BLaER1 (cell line): ENCODE data around the gene ZNF600.
"Not testable (repeated sequence)": the region's sequence is repeated elsewhere in the genome, so short reads cannot be mapped to it uniquely, and the experiment has no call there.

Source experiments
- H3K27ac ChIP-seq: shearing (Covaris generic); formaldehyde crosslinking; 2 replicates; pipeline ENCODE4 v1.8.1; 2022
- H3K27me3 ChIP-seq: shearing (Covaris generic); formaldehyde crosslinking; 2 replicates; pipeline ENCODE4 v1.8.1; 2022
- H3K36me3 ChIP-seq: shearing (Covaris generic); formaldehyde crosslinking; 2 replicates; pipeline ENCODE4 v1.8.1; 2022
- H3K4me1 ChIP-seq: shearing (Covaris generic); formaldehyde crosslinking; 2 replicates; pipeline ENCODE4 v1.8.1; 2022
- H3K4me2 ChIP-seq: shearing (Covaris generic); formaldehyde crosslinking; 2 replicates; pipeline ENCODE4 v1.8.1; 2022
- H3K4me3 ChIP-seq: shearing (Covaris generic); formaldehyde crosslinking; 2 replicates; pipeline ENCODE4 v1.8.1; 2022
- H3K9ac ChIP-seq: shearing (Covaris generic); formaldehyde crosslinking; 2 replicates; pipeline ENCODE4 v1.8.1; 2022
- H3K9me3 ChIP-seq: shearing (Covaris generic); formaldehyde crosslinking; 2 replicates; pipeline ENCODE4 v1.8.1; 2022
- H4K20me1 ChIP-seq: shearing (Covaris generic); formaldehyde crosslinking; 2 replicates; pipeline ENCODE4 v1.8.1; 2022
- Cebpa-rat ChIP-seq: shearing (Covaris generic); IDR thresholded peaks from 2 replicates; pipeline ENCODE4 v1.8.1; 2022

The ZNF600 gene

DNA sequence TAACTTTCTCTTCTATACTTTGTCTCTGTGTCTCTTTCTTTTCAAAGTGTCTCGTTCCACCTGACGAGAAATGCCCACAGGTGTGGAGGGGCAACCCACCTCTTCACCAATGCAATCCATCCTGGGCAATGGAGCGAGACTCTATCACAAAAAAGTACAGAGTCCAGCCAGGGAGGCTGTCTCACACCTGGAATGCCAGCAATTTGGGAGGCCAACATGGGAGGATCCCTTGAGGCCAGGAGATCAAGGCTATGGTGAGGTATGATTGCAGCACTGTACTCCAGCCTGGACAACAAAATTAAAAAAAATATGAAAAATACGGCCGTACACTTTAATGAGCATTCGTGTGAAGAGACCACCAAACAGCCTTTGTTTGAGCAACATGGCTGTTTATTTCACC lies 2.8 kb upstream of the ZNF600 start:
- H3K9me3 ChIP-seq = no peaks in the 10 kb centered on the region
- no peak overlapping the region for H3K27ac ChIP-seq
- H3K9ac ChIP-seq = no peak overlapping the region
- no peak for TF ChIP-seq Cebpa-rat
- peaks cover 25% of the 10 kb centered on the region for H3K4me1 ChIP-seq
- no peaks in the 10 kb centered on the region for H3K27me3 ChIP-seq
- H4K20me1 ChIP-seq = no peaks in the 10 kb centered on the region
- no peaks in the 10 kb centered on the region for H3K36me3 ChIP-seq
- no peak overlapping the region for H3K4me2 ChIP-seq
- H3K4me3 ChIP-seq = no peak overlapping the region

DNA sequence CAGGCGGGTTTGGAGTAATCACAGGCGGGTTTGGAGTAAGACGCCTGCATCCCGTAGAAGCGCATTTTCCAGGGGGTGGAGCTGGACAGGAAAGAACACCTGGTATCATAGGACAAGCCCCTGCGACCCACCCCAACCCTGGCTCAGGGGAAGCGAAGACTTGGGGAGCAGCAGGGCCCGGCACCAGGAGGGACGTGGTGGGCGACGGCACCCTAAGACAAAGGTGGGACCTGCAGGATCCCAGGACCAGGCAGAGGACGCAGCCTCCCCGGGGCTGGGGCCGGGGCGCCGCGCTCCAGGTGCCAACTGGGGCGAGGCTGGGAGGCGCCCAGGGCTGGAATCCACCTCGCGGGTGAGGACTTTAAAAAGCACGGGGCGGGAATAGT lies 520 bp downstream of the ZNF600 start:
- no peak for TF ChIP-seq Cebpa-rat
- H3K36me3 ChIP-seq = peaks cover 17% of the 10 kb centered on the region
- H3K4me1 ChIP-seq = peaks cover 25% of the 10 kb centered on the region
- H3K4me2 ChIP-seq = peak overlapping the region; percentile 98
- H3K27me3 ChIP-seq = no peaks in the 10 kb centered on the region
- peak overlapping the region; percentile 74 for H3K27ac ChIP-seq
- H3K4me3 ChIP-seq = peak overlapping the region; percentile 85
- H3K9ac ChIP-seq = peak overlapping the region; percentile 88
- H4K20me1 ChIP-seq = no peaks in the 10 kb centered on the region
- H3K9me3 ChIP-seq = no peaks in the 10 kb centered on the region

DNA sequence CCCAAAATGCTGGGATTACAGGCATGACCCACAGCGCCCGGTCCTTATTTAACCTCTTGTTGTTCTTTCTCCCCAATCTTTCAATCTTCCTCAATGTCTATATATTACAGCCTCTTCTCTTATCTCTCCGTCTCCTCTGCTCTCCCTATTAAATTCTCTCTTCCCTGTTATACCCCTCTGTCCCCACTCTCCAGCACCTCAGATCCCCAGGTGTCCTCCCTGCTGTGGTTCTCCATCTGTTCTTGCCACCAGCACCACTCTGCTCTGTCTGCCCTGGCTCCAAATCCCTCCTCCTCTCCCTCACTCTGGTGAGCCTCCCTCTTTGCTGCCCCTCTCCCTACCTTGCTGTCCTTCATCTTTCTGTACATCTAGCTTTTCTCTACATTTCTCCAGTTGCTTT lies 1.1 kb downstream of the ZNF600 start:
- Histone ChIP-seq H3K4me1 (peaks cover 25% of the 10 kb centered on the region), H3K27ac (no peak overlapping the region), H3K4me2 (peak overlapping the region; percentile 98), H3K4me3 (peak overlapping the region; percentile 85), H3K27me3 (no peaks in the 10 kb centered on the region), H3K9ac (peak overlapping the region; percentile 88), H3K9me3 (no peaks in the 10 kb centered on the region), H4K20me1 (no peaks in the 10 kb centered on the region), H3K36me3 (peaks cover 22% of the 10 kb centered on the region)
- no peak for TF ChIP-seq Cebpa-rat

DNA sequence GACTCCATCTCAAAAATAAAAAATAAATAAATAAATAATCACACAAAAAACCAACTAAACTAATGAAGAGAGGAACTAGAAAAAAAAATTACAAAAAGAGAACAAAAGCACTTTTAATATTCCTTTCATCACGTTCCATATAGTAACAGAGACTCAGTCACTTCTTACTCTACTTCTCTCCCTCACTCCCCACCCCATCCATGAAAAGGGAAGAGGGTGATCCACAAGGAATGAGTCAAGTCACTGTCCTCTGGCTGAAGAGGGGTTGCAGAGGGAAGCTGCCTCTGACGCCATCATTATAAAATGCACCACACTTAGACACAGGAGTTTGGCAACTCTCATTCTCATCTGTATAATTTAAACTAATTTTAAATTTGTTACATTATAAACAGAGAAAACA lies 3.7 kb downstream of the ZNF600 start:
- Histone ChIP-seq H3K4me1 (peaks cover 32% of the 10 kb centered on the region), H3K36me3 (peaks cover 42% of the 10 kb centered on the region)
- not testable (repeated sequence) for H4K20me1 ChIP-seq, H3K9me3 ChIP-seq, H3K4me2 ChIP-seq, H3K4me3 ChIP-seq, H3K27me3 ChIP-seq, H3K9ac ChIP-seq, H3K27ac ChIP-seq

DNA sequence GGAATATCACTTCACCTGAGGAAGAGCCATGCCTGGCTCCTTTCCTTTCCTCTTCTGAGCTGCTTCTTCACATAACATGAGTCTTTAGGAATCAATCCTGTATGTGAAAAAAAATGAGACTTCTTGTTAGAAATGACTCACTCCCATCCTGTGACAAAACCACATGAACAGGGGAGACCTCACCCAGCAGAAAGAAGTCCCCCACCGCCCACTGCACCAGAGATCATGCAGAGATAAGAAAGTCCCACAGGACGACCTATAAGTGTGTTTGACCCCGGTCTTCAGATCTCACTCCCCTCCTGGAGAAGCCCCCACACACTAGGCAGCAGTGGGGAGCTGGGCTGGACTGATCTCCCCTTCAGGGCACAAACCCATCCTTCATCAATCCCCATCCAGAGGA lies 7.8 kb downstream of the ZNF600 start:
- TF ChIP-seq Cebpa-rat = no peak
- no peaks in the 10 kb centered on the region for H3K27me3 ChIP-seq
- H3K9ac ChIP-seq = no peak overlapping the region
- no peak overlapping the region for H3K4me3 ChIP-seq
- H4K20me1 ChIP-seq = peaks cover 7% of the 10 kb centered on the region; the same call in 1 of the 2 replicates
- H3K27ac ChIP-seq = no peak overlapping the region
- H3K4me2 ChIP-seq = no peak overlapping the region
- H3K36me3 ChIP-seq = peaks cover 75% of the 10 kb centered on the region
- peaks cover 10% of the 10 kb centered on the region; the same call in 1 of the 2 replicates for H3K4me1 ChIP-seq
- peaks cover 3% of the 10 kb centered on the region; the same call in 1 of the 2 replicates for H3K9me3 ChIP-seq

DNA sequence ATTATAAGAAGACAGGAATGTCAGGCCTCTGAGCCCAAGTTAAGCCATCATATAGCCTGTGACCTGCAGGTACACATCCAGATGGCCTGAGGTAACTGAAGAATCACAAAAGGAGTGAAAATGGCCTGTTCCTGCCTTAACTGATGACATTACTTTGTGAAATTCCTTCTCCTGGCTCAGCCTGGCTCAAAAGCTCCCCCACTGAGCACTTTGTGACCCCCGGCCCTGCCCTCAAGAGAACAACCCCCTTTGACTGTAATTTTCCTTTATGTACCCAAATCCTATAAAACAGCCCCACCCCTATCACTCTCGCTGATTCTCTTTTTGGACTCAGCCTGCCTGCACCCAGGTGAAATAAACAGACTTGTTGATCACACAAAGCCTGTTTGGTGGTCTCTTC lies 30.1 kb downstream of the ZNF600 start:
- H3K4me2 ChIP-seq, H3K36me3 ChIP-seq, H3K27ac ChIP-seq, H3K4me1 ChIP-seq, H4K20me1 ChIP-seq, H3K27me3 ChIP-seq, H3K9ac ChIP-seq, H3K4me3 ChIP-seq, H3K9me3 ChIP-seq: not testable (repeated sequence)

DNA sequence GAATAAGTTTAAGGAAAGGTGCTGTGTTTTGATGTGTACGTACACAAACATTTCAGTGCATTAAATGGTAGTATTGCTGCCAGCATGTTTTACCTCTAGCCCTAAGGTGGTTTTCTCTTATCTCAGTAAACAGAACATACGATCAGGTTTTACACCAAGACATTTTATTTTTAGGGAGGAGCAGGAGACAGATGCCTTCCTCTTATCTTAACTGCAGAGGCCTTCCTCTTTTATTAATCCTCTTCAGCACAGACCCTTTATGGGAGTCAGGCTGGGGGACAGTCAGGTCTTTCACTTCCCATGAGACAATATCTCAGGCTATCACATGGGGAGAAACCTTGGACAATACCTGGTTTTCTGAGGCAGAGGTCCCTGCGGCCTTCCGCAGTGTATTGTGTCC lies 36.8 kb downstream of the ZNF600 start:
- Histone ChIP-seq H3K4me1 (no peaks in the 10 kb centered on the region), H3K27ac (no peak overlapping the region), H3K4me3 (no peak overlapping the region), H3K9me3 (no peaks in the 10 kb centered on the region), H3K27me3 (no peaks in the 10 kb centered on the region), H3K36me3 (no peaks in the 10 kb centered on the region), H4K20me1 (no peaks in the 10 kb centered on the region), H3K4me2 (no peak overlapping the region), H3K9ac (no peak overlapping the region)
- TF ChIP-seq Cebpa-rat = no peak

DNA sequence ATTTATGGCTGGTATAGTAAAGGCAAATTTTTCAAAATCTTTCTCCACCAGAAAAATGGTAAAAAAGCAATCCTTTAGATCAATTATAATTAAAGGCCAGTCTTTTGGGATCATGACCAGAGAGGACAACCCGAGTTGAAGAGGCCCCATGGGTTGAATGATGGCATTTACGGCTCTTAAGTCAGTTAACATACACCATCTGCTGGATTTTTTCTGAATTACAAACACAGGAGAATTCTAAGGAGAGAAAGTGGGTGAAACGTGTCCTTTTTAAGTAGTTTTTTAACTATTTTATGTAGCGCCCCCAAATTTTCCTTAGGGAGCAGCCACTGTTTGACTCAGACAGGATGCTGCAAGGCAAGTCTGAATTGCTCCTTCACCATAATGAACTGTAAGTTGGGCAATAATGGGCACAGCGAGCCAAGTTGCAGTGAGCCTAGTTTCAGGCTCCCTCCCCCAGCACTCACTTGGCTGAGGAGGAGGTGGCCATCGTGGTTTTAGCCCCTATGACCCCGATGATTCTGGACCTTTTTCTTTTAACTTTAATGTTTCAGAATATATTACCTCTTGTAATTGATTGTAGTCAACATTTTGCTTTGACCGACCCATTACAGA lies 38.1 kb downstream of the ZNF600 start:
- TF ChIP-seq Cebpa-rat = no peak
- Histone ChIP-seq H3K36me3 (no peaks in the 10 kb centered on the region), H3K4me3 (no peak overlapping the region), H3K9me3 (no peaks in the 10 kb centered on the region), H4K20me1 (no peaks in the 10 kb centered on the region), H3K4me1 (no peaks in the 10 kb centered on the region), H3K4me2 (no peak overlapping the region), H3K27ac (no peak overlapping the region), H3K9ac (no peak overlapping the region), H3K27me3 (no peaks in the 10 kb centered on the region)

DNA sequence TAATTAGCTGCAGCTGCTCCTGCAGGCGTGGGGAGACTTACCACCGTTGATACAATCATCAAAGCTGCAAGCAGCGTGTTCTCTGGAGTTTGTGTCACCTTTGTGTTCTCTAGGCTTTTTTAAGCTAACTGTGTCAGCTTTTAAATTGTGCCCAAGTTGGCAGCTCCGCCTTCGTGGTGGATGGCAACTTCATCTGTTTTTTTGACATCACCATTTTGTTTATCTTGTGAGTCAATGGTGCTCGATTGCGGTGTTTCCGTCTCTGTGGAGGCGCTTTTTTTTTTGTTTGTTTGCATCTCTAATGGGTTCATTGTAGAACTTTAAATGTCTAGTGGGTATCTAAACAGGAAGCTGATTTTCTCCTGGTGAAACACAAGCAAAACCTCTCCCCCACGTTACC lies 40.7 kb downstream of the ZNF600 start:
- not testable (repeated sequence) for H3K27ac ChIP-seq, H3K4me2 ChIP-seq, H3K4me3 ChIP-seq, H3K27me3 ChIP-seq, H3K36me3 ChIP-seq, H4K20me1 ChIP-seq, H3K9ac ChIP-seq, H3K9me3 ChIP-seq
- peaks cover 14% of the 10 kb centered on the region for H3K4me1 ChIP-seq

DNA sequence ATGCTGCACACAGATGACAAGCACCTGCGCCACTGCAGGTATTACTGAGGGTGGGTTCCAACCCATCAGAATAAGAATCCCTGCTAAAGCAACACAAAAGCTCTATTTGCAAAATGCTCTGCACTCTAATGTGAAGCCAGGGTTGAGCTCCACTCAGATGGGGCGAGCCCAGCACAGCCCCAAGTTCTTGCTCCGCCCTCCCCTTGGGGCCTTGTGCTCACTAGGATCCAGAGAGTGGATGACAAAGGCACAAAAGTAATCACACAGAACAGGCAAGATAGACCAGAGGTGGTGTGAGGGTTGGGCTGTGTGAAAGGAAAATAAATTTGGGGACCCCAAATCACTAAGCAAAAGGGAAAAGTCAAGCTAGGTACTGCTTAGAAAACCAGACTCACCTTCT lies 43.5 kb downstream of the ZNF600 start:
- TF ChIP-seq Cebpa-rat = no peak
- Histone ChIP-seq H3K27me3 (no peaks in the 10 kb centered on the region), H3K4me3 (no peak overlapping the region), H4K20me1 (no peaks in the 10 kb centered on the region), H3K4me1 (peaks cover 14% of the 10 kb centered on the region), H3K9me3 (no peaks in the 10 kb centered on the region), H3K27ac (no peak overlapping the region), H3K36me3 (no peaks in the 10 kb centered on the region), H3K9ac (no peak overlapping the region), H3K4me2 (0 out of 2 replicates have a peak overlapping the region, but pooled peaks have one; percentile 43)

DNA sequence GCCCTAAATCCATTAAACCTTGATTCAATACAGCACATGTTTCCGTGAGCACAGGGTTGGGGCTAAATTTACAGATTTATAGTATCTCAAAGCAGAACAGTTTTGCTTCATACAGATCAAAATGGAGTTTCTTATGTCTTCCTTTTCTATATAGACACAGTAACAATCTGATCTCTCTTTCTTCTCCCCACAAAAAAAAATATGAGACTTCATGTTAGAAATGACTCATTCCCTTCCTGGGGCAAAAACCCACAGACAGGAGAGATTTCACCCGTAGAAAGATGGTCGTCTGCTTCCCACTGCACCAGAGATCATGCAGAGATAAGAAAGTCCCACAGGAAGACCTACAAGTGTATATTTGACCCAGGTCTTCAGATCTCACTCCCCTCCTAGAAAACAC lies 44.1 kb downstream of the ZNF600 start:
- Histone ChIP-seq H3K4me2 (peak overlapping the region; percentile 43), H3K27ac (no peak overlapping the region)
- TF ChIP-seq Cebpa-rat = no peak

More for the DNA sequence above, 44.1 kb downstream of the ZNF600 start:
- Histone ChIP-seq H3K4me3 (no peak overlapping the region), H4K20me1 (no peaks in the 10 kb centered on the region), H3K4me1 (peaks cover 14% of the 10 kb centered on the region), H3K36me3 (no peaks in the 10 kb centered on the region), H3K27me3 (no peaks in the 10 kb centered on the region), H3K9ac (no peak overlapping the region), H3K9me3 (no peaks in the 10 kb centered on the region)
